ENCODE measurements around the gene MNX1.

DNA sequence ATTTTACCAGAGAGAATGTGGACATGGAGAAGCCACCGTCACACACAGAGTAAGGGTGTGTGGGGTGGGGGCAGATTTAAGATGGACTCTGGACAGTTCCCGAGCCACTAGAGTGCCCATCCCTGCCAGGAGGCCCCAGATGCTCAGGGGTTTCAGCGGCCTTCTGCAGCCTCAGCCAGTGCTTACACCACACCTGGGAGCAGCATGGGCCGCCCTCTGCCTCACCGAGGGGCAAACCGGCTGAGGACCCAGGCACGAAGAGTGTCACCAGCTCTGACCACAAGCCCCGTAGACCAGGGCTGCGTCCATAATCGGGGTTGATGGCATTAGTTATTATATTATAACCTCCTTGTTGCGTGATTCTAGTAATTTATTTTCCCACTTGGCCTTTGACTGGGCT lies 6.7 kb upstream of the MNX1 start:
- TF ChIP-seq, protein P1, sequence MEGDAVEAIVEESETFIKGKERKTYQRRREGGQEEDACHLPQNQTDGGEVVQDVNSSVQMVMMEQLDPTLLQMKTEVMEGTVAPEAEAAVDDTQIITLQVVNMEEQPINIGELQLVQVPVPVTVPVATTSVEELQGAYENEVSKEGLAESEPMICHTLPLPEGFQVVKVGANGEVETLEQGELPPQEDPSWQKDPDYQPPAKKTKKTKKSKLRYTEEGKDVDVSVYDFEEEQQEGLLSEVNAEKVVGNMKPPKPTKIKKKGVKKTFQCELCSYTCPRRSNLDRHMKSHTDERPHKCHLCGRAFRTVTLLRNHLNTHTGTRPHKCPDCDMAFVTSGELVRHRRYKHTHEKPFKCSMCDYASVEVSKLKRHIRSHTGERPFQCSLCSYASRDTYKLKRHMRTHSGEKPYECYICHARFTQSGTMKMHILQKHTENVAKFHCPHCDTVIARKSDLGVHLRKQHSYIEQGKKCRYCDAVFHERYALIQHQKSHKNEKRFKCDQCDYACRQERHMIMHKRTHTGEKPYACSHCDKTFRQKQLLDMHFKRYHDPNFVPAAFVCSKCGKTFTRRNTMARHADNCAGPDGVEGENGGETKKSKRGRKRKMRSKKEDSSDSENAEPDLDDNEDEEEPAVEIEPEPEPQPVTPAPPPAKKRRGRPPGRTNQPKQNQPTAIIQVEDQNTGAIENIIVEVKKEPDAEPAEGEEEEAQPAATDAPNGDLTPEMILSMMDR (conservative IDR thresholded peaks at IDR 0.05), result no peak
- no peak for TF ChIP-seq ZFX (IDR thresholded peaks at IDR 0.05)
